Measurements from ENCODE around the gene TEKT4.

GRCh38 chr2:94923196-94923595 is 52.0 kb downstream of the TEKT4 start:
- TF ChIP-seq CTCF (IDR thresholded peaks at IDR 0.05) (no peak), POLR2A (IDR thresholded peaks at IDR 0.05) (no peak), POLR2AphosphoS5 (IDR thresholded peaks at IDR 0.05) (no peak)
